HCT116 (cell line): ENCODE data around the gene PLCB1.

ENCODE experiments used
- CEBPB ChIP-seq: IDR thresholded peaks from 2 replicates; pipeline ENCODE4 v1.6.1; 2012; ENCODE audit warnings: low read depth
- EZH2 ChIP-seq: fragments of 200-600 bp; sonication (generic); IDR thresholded peaks from 2 replicates; pipeline ENCODE4 v1.6.1; 2017; ENCODE audit warnings: antibody characterized with exemption, mixed run types
- JUND ChIP-seq: IDR thresholded peaks from 2 replicates; pipeline ENCODE4 v1.6.1; 2012
- POLR2A ChIP-seq: IDR thresholded peaks from 2 replicates; pipeline ENCODE4 v1.7.0; 2011; ENCODE audit warnings: borderline replicate concordance; ENCODE audit not compliant: insufficient read depth, insufficient read length; ENCODE audit errors: extremely low read depth
- TCF7L2 ChIP-seq: IDR thresholded peaks from 2 replicates; pipeline ENCODE4 v1.7.0; 2011; ENCODE audit warnings: borderline replicate concordance, inconsistent platforms; ENCODE audit not compliant: insufficient read depth, insufficient read length; ENCODE audit errors: extremely low read depth
- ZNF274 ChIP-seq: fragments of 200-500 bp; sonication (Bioruptor generic); IDR thresholded peaks from 2 replicates; pipeline ENCODE4 v1.6.1; 2014; ENCODE audit warnings: mild to moderate bottlenecking, low read depth, low read length, inconsistent platforms
- TF ChIP-seq, protein P1 (sequence below), 3 experiments: fragments of 200-600 bp in 1 of 3; sonication (generic) in 1 of 3; IDR thresholded peaks in 2 of 3; conservative IDR thresholded peaks in 1 of 3; 2 replicates each; pipeline ENCODE4 v1.5.1; 2012 to 2017; ENCODE audit warnings: low read depth in 2 of 3, low read length in 2 of 3, antibody characterized with exemption in 1 of 3, borderline replicate concordance in 1 of 3, control low read depth in 1 of 3, mild to moderate bottlenecking in 1 of 3, mixed read lengths in 1 of 3, mixed run types in 1 of 3, moderate library complexity in 1 of 3; ENCODE audit not compliant: insufficient read depth in 1 of 3
- TF ChIP-seq, protein P2 (sequence below): IDR thresholded peaks from 2 replicates; pipeline ENCODE4 v1.6.1; 2012; ENCODE audit warnings: low read depth

DNA sequence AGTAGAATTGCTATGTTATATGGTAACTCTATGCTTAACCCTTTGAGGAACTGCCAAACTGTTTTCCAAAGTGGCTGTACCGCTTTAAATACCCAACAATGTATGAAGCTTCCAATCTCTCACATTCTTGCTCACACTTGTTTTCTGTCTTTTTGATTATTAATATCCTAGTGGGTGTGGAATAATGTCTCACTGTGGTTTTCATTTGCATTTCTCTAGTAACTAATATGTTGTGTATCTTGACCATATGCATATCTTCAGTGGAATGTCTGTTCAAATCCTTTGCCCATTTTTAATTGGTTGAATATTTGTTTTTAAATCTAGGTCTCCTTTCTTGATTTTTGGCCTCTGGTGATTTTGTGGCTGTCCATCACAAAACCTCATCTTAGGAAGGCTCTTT, 759.0 kb downstream of the PLCB1 start:
- TF ChIP-seq, protein P1, sequence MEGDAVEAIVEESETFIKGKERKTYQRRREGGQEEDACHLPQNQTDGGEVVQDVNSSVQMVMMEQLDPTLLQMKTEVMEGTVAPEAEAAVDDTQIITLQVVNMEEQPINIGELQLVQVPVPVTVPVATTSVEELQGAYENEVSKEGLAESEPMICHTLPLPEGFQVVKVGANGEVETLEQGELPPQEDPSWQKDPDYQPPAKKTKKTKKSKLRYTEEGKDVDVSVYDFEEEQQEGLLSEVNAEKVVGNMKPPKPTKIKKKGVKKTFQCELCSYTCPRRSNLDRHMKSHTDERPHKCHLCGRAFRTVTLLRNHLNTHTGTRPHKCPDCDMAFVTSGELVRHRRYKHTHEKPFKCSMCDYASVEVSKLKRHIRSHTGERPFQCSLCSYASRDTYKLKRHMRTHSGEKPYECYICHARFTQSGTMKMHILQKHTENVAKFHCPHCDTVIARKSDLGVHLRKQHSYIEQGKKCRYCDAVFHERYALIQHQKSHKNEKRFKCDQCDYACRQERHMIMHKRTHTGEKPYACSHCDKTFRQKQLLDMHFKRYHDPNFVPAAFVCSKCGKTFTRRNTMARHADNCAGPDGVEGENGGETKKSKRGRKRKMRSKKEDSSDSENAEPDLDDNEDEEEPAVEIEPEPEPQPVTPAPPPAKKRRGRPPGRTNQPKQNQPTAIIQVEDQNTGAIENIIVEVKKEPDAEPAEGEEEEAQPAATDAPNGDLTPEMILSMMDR (IDR thresholded peaks at IDR 0.05 in 2 of 3, conservative IDR thresholded peaks at IDR 0.05 in 1 of 3; ENCODE audit: borderline replicate concordance in 1 of 3, insufficient read depth in 1 of 3, low read depth in 2 of 3, low read length in 2 of 3), result no peak
- TF ChIP-seq POLR2A (no peak), ZNF274 (no peak), TCF7L2 (no peak), CEBPB (no peak), EZH2 (no peak), JUND (no peak)
- TF ChIP-seq, protein P2, sequence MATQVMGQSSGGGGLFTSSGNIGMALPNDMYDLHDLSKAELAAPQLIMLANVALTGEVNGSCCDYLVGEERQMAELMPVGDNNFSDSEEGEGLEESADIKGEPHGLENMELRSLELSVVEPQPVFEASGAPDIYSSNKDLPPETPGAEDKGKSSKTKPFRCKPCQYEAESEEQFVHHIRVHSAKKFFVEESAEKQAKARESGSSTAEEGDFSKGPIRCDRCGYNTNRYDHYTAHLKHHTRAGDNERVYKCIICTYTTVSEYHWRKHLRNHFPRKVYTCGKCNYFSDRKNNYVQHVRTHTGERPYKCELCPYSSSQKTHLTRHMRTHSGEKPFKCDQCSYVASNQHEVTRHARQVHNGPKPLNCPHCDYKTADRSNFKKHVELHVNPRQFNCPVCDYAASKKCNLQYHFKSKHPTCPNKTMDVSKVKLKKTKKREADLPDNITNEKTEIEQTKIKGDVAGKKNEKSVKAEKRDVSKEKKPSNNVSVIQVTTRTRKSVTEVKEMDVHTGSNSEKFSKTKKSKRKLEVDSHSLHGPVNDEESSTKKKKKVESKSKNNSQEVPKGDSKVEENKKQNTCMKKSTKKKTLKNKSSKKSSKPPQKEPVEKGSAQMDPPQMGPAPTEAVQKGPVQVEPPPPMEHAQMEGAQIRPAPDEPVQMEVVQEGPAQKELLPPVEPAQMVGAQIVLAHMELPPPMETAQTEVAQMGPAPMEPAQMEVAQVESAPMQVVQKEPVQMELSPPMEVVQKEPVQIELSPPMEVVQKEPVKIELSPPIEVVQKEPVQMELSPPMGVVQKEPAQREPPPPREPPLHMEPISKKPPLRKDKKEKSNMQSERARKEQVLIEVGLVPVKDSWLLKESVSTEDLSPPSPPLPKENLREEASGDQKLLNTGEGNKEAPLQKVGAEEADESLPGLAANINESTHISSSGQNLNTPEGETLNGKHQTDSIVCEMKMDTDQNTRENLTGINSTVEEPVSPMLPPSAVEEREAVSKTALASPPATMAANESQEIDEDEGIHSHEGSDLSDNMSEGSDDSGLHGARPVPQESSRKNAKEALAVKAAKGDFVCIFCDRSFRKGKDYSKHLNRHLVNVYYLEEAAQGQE, result no peak
